ENCODE results near the gene KRTAP13-3. TPM values are rescaled to one million over a fixed set of nuclear protein-coding genes. Genes with fewer than 3 reads are reported as not detected.

KRTAP13-3 gene, protein sequence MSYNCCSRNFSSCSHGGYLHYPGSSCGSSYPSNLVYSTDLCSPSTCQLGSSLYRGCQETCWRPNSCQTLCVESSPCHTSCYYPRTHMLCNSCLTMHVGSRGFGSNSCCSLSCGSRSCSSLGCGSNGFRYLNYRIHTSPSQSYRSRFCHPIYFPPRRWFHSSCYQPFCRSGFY
- not detected in 2 replicates for total RNA-seq (2021)
- long read RNA-seq, result 0 reads

DNA sequence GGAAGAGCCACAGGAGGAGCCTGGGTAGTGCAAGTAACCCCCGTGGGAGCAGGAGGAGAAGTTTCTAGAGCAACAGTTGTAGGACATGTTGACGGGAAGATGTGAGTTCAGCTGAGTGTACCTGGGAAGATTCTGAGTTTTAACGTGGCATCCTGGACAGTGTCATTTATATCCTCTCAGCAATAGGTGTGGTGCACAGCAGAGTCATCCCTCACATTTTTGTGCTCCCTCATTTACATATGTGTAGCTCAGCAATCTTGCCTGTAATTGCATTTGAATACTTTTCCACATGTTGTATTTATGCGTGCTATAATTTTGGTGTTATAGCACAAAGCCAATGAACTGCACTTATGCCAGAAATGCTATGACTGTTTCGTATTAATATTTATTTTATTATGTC, at the start of gene KRTAP13-3:
Gene KRTAP13-3, minus strand, starts transcription at position 101 of the 400 bp plus-strand sequence. Its CDS starts 14 bp downstream, at position 87.
- H3K27me3 Mint-ChIP-seq (ENCODE audit: low read depth), result no peaks in the 10 kb centered on the region
- Histone ChIP-seq H3K4ac (ENCODE audit: low read depth, low read length) (no peak within 1 kb of the TSS), H3K14ac (ENCODE audit: insufficient read depth, low read length) (no peak within 1 kb of the TSS), H3K23ac (ENCODE audit: insufficient read length, low read depth, low read length) (no peak within 1 kb of the TSS), H4K91ac (ENCODE audit: insufficient read length, low read depth, low read length) (no peak within 1 kb of the TSS), H3K79me2 (ENCODE audit: insufficient read depth, low read length) (no peaks in the 10 kb centered on the region), H2BK120ac (ENCODE audit: low read depth, low read length, poor library complexity, severe bottlenecking) (no peak within 1 kb of the TSS), H4K5ac (ENCODE audit: insufficient read length, low read depth, low read length) (no peak within 1 kb of the TSS), H3K18ac (ENCODE audit: insufficient read length, low read depth, low read length) (no peak within 1 kb of the TSS), H3K27me3 (ENCODE audit: insufficient read depth, low read length) (no peaks in the 10 kb centered on the region), H2BK5ac (ENCODE audit: insufficient read length, low read length) (no peak within 1 kb of the TSS), H3K4me1 (ENCODE audit: insufficient read depth, low read length) (no peaks in the 10 kb centered on the region; the same call in 1 of the 2 replicates), H3K23me2 (ENCODE audit: insufficient read length, low read depth, low read length, poor library complexity, severe bottlenecking) (no peaks in the 10 kb centered on the region), H3K56ac (ENCODE audit: insufficient read length, low read depth, low read length) (no peak within 1 kb of the TSS), H2AFZ (ENCODE audit: low read length) (no peak within 1 kb of the TSS), H3T11ph (ENCODE audit: low read length) (no peak within 1 kb of the TSS), H2BK15ac (ENCODE audit: low read depth, low read length) (no peak within 1 kb of the TSS), H3K4me2 (ENCODE audit: insufficient read depth, insufficient read length, low read length) (no peak within 1 kb of the TSS), H3K79me1 (ENCODE audit: insufficient read depth, low read depth, low read length, poor library complexity, severe bottlenecking) (no peaks in the 10 kb centered on the region), H2BK12ac (ENCODE audit: insufficient read length, low read depth, low read length) (no peak within 1 kb of the TSS), H3K27ac (ENCODE audit: insufficient read length, low read depth, low read length) (no peak within 1 kb of the TSS), H2BK20ac (ENCODE audit: low read depth, low read length, poor library complexity, severe bottlenecking) (no peak within 1 kb of the TSS), H3K9ac (ENCODE audit: extremely low read depth, insufficient read length, low read length) (no peak within 1 kb of the TSS), H3K9me3 (ENCODE audit: control insufficient read depth, low read depth, low read length) (no peaks in the 10 kb centered on the region), H4K20me1 (ENCODE audit: control insufficient read depth, insufficient read depth, insufficient read length) (no peaks in the 10 kb centered on the region), H2AK5ac (ENCODE audit: insufficient read length, low read length) (no peak within 1 kb of the TSS), H4K8ac (replicated peaks; ENCODE audit: insufficient read length, low read depth, low read length) (no peak within 1 kb of the TSS)
- no CpG with 5 or more reads among the region's 5 CpGs for WGBS (ENCODE audit: extremely low coverage, insufficient read length, low lambda C conversion rate)
- H3K27ac Mint-ChIP-seq, result peak within 1 kb of the TSS; percentile 74 to 97 (median 81); a peak in 6 of 7 replicates
- DNase-seq, result no peak
- no peak within 1 kb of the TSS; a peak in 1 of 5 replicates for H3K4me3 Mint-ChIP-seq
- H3K9me3 Mint-ChIP-seq, result peaks cover 12 to 17% of the 10 kb centered on the region in 2 experiments; a peak in 4 of 5 replicates
- H3K36me3 Mint-ChIP-seq (ENCODE audit: insufficient read depth in 1 of 3, low read depth in 3 of 3), result peaks cover 4 to 25% (median 5%) of the 10 kb centered on the region in 3 experiments
- TF ChIP-seq, protein P1, sequence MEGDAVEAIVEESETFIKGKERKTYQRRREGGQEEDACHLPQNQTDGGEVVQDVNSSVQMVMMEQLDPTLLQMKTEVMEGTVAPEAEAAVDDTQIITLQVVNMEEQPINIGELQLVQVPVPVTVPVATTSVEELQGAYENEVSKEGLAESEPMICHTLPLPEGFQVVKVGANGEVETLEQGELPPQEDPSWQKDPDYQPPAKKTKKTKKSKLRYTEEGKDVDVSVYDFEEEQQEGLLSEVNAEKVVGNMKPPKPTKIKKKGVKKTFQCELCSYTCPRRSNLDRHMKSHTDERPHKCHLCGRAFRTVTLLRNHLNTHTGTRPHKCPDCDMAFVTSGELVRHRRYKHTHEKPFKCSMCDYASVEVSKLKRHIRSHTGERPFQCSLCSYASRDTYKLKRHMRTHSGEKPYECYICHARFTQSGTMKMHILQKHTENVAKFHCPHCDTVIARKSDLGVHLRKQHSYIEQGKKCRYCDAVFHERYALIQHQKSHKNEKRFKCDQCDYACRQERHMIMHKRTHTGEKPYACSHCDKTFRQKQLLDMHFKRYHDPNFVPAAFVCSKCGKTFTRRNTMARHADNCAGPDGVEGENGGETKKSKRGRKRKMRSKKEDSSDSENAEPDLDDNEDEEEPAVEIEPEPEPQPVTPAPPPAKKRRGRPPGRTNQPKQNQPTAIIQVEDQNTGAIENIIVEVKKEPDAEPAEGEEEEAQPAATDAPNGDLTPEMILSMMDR (conservative IDR thresholded peaks at IDR 0.05), result no peak
- H3K4me1 Mint-ChIP-seq, result peaks cover 41% of the 10 kb centered on the region in 2 experiments
